DOHH2 (cell line): ENCODE data around the gene WNT9B.

Experiments
- CTCF ChIP-seq: fragments of 200-600 bp; sonication (generic); IDR thresholded peaks from one replicate; pipeline ENCODE4 v1.5.1; 2014; ENCODE audit warnings: antibody characterized with exemption, mild to moderate bottlenecking, low read depth, low read length; ENCODE audit not compliant: poor library complexity, severe bottlenecking
- EZH2phosphoT487 ChIP-seq: fragments of 200-600 bp; sonication (generic); IDR thresholded peaks from 2 replicates; pipeline ENCODE4 v1.6.1; 2017; ENCODE audit warnings: borderline replicate concordance, mild to moderate bottlenecking, antibody characterized with exemption, low read length, moderate library complexity, mixed read lengths

GRCh38 chr17:46901291-46901690, 49.9 kb downstream of the WNT9B start:
- no peak for TF ChIP-seq CTCF
- TF ChIP-seq EZH2phosphoT487: no peak
